HEK293 (cell line): Measurements from ENCODE around the gene ERCC6.

Source experiments
- CTCF ChIA-PET: fragments of 350-600 bp; formaldehyde crosslinking; extraction: SDS; loops from one replicate; lab custom pipeline; 2021; ENCODE audit warnings: antibody characterized with exemption; lab: Yijun Ruan, JAX
- POLR2A ChIA-PET: fragments of 300-600 bp; formaldehyde crosslinking; extraction: SDS; loops from one replicate; lab custom pipeline; 2020; ENCODE audit warnings: antibody characterized with exemption, inconsistent platforms; lab: Yijun Ruan, JAX
- H3K27ac ChIP-seq: fragments of 200-500 bp; sonication (Bioruptor generic); 2 replicates; pipeline ENCODE4 v1.5.1; 2014; ENCODE audit warnings: low read depth, low read length, control low read depth, inconsistent platforms; ENCODE audit errors: extremely low read depth
- H3K36me3 ChIP-seq, 2 experiments: fragments of 200-500 bp in 1 of 2; sonication (Bioruptor generic) in 1 of 2; 1 replicate in 1 of 2; 2 replicates in 1 of 2; pipeline ENCODE4 v1.5.1; 2014 to 2017; ENCODE audit warnings: inconsistent platforms in 2 of 2, low read length in 2 of 2; ENCODE audit not compliant: control insufficient read depth in 2 of 2, insufficient read depth in 1 of 2
- H3K4me1 ChIP-seq: fragments of 200-500 bp; sonication (Bioruptor generic); 2 replicates; pipeline ENCODE4 v1.5.1; 2014; ENCODE audit warnings: mild to moderate bottlenecking, low read length, inconsistent platforms; ENCODE audit not compliant: control insufficient read depth, insufficient read depth
- H3K4me3 ChIP-seq: 2 replicates; pipeline ENCODE4 v1.5.1; 2011; ENCODE audit warnings: low read depth, mild to moderate bottlenecking, control low read depth, low read length, moderate library complexity
- H3K9me3 ChIP-seq: fragments of 200-500 bp; sonication (Bioruptor generic); 2 replicates; pipeline ENCODE4 v1.5.1; 2014; ENCODE audit warnings: low read depth, low read length, inconsistent platforms; ENCODE audit not compliant: control insufficient read depth, insufficient read depth
- BCL11A ChIP-seq: fragments of 450-650 bp; formaldehyde crosslinking; IDR thresholded peaks from 2 replicates; pipeline ENCODE4 v1.5.1; 2016; ENCODE audit warnings: low read depth, missing biosample characterization, missing genetic modification characterization
- BCL6B ChIP-seq: fragments of 450-650 bp; formaldehyde crosslinking; IDR thresholded peaks from 2 replicates; pipeline ENCODE4 v1.5.1; 2017; ENCODE audit warnings: missing biosample characterization, missing genetic modification characterization
- FEZF1 ChIP-seq: fragments of 450-650 bp; formaldehyde crosslinking; IDR thresholded peaks from 2 replicates; pipeline ENCODE4 v1.5.1; 2016; ENCODE audit warnings: missing biosample characterization, missing genetic modification characterization
- HOXC10 ChIP-seq: sonication (generic); formaldehyde crosslinking; IDR thresholded peaks from 2 replicates; pipeline ENCODE4 v1.8.1; 2023; ENCODE audit warnings: mild to moderate bottlenecking, missing genetic modification reagents
- SP2 ChIP-seq: fragments of 450-650 bp; formaldehyde crosslinking; IDR thresholded peaks from 2 replicates; pipeline ENCODE4 v1.5.1; 2016; ENCODE audit warnings: missing biosample characterization, missing genetic modification characterization
- SP3 ChIP-seq: fragments of 450-650 bp; formaldehyde crosslinking; IDR thresholded peaks from 2 replicates; pipeline ENCODE4 v1.5.1; 2016; ENCODE audit warnings: missing biosample characterization, missing genetic modification characterization
- ZNF132 ChIP-seq: fragments of 450-650 bp; formaldehyde crosslinking; IDR thresholded peaks from 2 replicates; pipeline ENCODE4 v1.5.1; 2017; ENCODE audit warnings: missing biosample characterization, missing genetic modification characterization, borderline replicate concordance
- ZNF157 ChIP-seq: fragments of 450-650 bp; formaldehyde crosslinking; IDR thresholded peaks from 2 replicates; pipeline ENCODE4 v1.5.1; 2016; ENCODE audit warnings: missing biosample characterization, missing genetic modification characterization
- ZNF174 ChIP-seq: fragments of 450-650 bp; formaldehyde crosslinking; IDR thresholded peaks from 2 replicates; pipeline ENCODE4 v1.5.0; 2017; ENCODE audit warnings: missing biosample characterization, mild to moderate bottlenecking, missing genetic modification characterization
- ZNF211 ChIP-seq: fragments of 450-650 bp; formaldehyde crosslinking; IDR thresholded peaks from 2 replicates; pipeline ENCODE4 v1.5.1; 2016; ENCODE audit warnings: low read depth, missing biosample characterization, missing genetic modification characterization
- ZNF350 ChIP-seq: fragments of 450-650 bp; formaldehyde crosslinking; IDR thresholded peaks from 2 replicates; pipeline ENCODE4 v1.5.0; 2017; ENCODE audit warnings: missing biosample characterization, mild to moderate bottlenecking, missing genetic modification characterization
- ZNF433 ChIP-seq: fragments of 450-650 bp; formaldehyde crosslinking; IDR thresholded peaks from 2 replicates; pipeline ENCODE4 v1.5.1; 2016; ENCODE audit warnings: missing biosample characterization, missing genetic modification characterization, low read depth
- ZNF48 ChIP-seq: fragments of 450-650 bp; formaldehyde crosslinking; IDR thresholded peaks from 2 replicates; pipeline ENCODE4 v1.5.1; 2016; ENCODE audit warnings: missing biosample characterization, missing genetic modification characterization
- ZNF623 ChIP-seq: fragments of 450-650 bp; formaldehyde crosslinking; IDR thresholded peaks from 2 replicates; pipeline ENCODE4 v1.5.1; 2016; ENCODE audit warnings: missing biosample characterization, missing genetic modification characterization
- ZNF664 ChIP-seq: fragments of 450-650 bp; formaldehyde crosslinking; IDR thresholded peaks from 2 replicates; pipeline ENCODE4 v1.5.1; 2016; ENCODE audit warnings: missing biosample characterization, missing genetic modification characterization
- ZNF747 ChIP-seq: fragments of 450-650 bp; formaldehyde crosslinking; IDR thresholded peaks from 2 replicates; pipeline ENCODE4 v1.5.1; 2016; ENCODE audit warnings: missing biosample characterization, missing genetic modification characterization
- ZNF768 ChIP-seq: fragments of 450-650 bp; formaldehyde crosslinking; IDR thresholded peaks from 2 replicates; pipeline ENCODE4 v1.5.1; 2018; ENCODE audit warnings: missing biosample characterization, mild to moderate bottlenecking, missing genetic modification characterization
- ZNF792 ChIP-seq: fragments of 450-650 bp; formaldehyde crosslinking; IDR thresholded peaks from 2 replicates; pipeline ENCODE4 v1.5.1; 2016; ENCODE audit warnings: missing biosample characterization, missing genetic modification characterization
- ZNF830 ChIP-seq: fragments of 450-650 bp; IDR thresholded peaks from 2 replicates; pipeline ENCODE4 v1.5.0; 2018; ENCODE audit warnings: missing biosample characterization, missing genetic modification characterization, low read depth, mild to moderate bottlenecking, moderate library complexity
- ZSCAN16 ChIP-seq: fragments of 450-650 bp; formaldehyde crosslinking; IDR thresholded peaks from 2 replicates; pipeline ENCODE4 v1.5.1; 2016; ENCODE audit warnings: missing biosample characterization, missing genetic modification characterization

Gene ERCC6

GRCh38 chr10:49471532-49471931 lies 67.4 kb downstream of the ERCC6 start (continued):
- no peak for TF ChIP-seq ZNF747
- TF ChIP-seq, all 188 proteins: peak for 0

GRCh38 chr10:49465736-49466135 lies 73.2 kb downstream of the ERCC6 start:
- Histone ChIP-seq H3K4me3 (no peak overlapping the region), H3K9me3 (no peaks in the 10 kb centered on the region)
- CTCF ChIA-PET: no interaction called here
- TF ChIP-seq ZNF664 (tag by site-specific recombination) (no peak), SP3 (no peak), ZNF157 (tag by site-specific recombination) (no peak), FEZF1 (tag by site-specific recombination) (no peak), ZNF211 (tag by site-specific recombination) (no peak), SP2 (tag by site-specific recombination) (no peak), ZNF830 (tag by site-specific recombination) (no peak), ZNF48 (tag by site-specific recombination) (no peak), BCL6B (tag by site-specific recombination) (no peak), BCL11A (no peak), ZSCAN16 (no peak), ZNF768 (tag by site-specific recombination) (no peak), ZNF623 (tag by site-specific recombination) (no peak), HOXC10 (CRISPR knock-in tag) (no peak), ZNF174 (no peak), ZNF792 (tag by site-specific recombination) (no peak), ZNF433 (tag by site-specific recombination) (no peak), ZNF132 (tag by site-specific recombination) (no peak), ZNF350 (tag by site-specific recombination) (no peak)
- TF ChIP-seq, all 188 proteins: peak for 0
- Histone ChIP-seq H3K4me1 (no peaks in the 10 kb centered on the region), H3K36me3 (peaks cover 8 to 52% of the 10 kb centered on the region in 2 experiments), H3K27ac (no peak overlapping the region)
- POLR2A ChIA-PET: no interaction called here
